ENCODE measurements around the gene FUT1.
"Not testable (repeated sequence)": the region's sequence is repeated elsewhere in the genome, so short reads cannot be mapped to it uniquely, and the experiment has no call there.

The FUT1 gene

DNA sequence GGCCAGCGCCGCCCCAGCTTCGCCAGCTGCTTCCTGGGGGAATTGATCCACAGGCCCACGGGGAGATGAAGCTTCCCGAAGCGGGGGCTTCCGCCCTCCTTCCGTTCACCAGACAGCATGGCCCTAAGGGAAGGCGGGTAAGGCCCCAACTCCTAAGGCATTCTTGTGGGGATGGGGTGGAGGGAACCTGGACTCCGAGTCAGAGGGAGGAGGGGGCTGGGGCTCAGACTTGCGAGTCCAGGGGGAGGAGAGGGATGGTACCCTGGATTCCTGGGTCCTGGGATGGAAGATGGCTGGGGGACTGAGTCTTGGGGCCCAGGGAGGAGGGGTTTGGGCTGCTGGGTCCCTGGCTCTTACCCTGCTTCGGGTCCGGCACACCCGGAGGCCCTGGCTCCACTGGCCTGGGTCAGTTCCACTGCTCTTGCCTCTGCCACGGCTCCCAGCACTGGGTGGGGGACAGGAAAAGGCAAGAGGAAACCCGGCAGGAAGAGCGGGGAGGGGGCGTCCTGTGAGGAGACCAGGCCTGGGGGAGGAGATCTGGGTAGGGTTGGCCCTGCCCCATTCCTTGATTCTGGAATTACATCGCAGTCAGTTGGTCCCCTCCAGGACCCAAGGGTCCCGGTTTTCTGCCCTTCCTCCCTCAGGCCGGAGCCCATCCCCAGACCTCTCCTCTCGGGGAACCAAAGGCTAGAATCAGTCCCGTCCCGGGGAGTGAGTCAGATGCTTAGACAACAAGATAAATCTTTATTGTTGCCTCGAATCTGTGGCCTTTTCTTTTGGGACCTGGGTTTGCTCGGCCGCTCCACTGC, 12.1 kb downstream of the FUT1 start, which contains the start of gene RASIP1:
TSS of gene RASIP1 (minus strand) at position 447 of the 809 bp plus-strand sequence. CDS start at position 119, 328 bp downstream.
- no peak for DNase-seq

DNA sequence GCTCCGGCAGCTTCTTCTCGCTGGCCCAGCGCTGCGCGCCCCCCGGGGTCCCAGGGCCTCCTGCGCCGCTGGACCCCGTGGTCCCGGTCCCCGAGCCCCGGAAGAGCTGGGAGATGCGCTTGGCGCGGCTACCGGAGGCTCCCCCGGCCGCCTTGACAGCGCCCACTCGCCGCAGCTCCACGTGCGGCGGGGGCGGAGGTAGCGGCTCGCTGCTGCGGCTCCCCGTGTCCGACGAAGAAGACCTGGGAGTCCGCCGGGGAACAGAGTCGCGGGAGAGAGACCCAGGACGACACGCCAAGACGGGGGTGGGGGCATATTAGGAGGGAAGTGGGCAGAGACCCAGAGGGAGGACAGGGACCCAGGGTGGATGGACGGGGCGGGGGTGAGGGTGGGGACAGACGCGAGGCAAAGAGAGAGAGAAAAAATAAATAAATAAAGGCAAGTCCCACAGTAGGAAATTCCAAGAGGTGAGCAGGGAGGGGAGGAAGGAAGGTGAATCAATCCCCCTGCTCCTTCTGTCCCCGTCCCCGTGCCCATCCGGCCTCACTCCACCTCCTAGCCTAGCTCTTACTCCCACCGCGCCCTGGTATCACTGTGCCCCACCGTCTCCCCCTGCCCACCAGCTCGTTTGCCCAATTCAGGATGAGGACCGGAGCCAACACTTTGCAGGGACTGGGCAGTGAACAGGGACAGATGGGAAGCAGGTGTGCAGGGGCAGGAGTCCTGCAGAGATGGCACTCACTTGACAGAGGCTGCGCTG, 12.9 kb downstream of the FUT1 start:
- no peak for DNase-seq

DNA sequence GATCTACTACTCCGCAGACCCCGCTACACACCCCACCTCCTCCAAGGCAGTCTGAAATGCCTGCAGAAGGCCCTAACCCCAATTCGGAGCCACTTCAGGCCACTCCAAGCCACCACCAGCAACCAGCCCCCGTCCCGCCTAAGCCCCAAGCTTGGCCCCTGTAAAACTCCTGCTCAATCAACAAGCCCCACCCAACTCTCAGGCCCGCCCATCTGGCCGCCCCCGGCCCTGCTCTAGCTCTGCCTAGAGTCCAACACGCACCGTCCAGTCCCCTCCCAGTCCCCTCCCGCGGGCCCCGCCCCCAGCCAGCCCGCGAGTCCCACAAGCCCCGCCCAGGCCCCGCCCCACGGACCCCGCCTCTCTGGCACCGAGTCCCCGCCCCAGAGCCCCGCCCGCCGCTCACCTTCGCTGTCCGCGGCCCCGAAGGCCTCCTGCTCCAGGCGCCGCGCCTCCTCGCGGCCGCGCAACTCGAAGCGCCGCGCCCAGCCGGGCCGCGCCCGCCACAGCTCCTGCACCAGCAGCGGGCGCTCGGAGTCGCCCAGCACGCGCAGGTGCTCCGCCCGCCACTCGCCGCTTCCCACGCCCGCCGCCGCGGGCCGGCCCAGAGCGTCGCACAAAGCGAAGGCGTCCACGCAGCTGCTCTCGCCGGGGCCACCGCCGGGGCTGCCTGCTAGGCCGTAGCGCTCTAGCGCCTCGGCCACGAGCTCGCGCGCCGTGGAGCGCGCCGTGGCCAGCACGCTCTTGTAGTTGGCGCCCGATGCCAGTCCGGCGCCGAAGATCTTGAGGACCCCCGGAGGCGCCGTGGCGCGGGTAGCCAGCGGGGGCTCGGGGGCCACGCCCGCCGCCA, 13.7 kb downstream of the FUT1 start:
- peak; percentile 93 for DNase-seq

DNA sequence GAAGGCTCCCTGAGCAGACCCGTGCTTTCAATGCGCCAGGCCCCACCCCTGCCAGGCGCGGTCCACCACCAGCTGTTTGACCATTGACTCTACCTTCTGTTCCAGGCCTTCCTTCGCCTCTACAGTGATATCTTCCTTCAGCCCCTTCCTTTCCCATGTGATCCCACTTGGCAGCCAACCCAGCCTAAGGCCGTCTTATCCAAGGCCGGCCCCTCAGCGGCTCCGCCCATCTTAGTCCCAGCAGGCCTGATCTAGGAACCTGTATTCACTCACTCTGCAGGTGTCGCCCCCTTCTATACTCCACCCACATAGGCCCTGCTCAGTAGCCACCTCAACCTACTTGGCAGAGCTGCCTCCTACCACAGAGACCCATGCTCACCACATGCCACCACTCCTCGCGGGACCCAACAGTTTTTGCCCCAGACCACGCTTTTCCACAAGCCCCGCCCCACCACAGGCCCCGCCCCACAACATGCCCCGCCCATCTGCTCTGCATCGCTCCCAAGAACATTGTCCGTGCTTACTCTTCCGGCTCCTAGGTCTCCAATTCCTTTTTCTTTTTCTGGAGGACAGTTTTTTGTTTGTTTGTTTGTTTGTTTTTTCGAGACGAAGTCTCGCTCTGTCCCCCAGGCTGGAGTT, 15.0 kb downstream of the FUT1 start:
- DNase-seq, result peak; percentile 30

DNA sequence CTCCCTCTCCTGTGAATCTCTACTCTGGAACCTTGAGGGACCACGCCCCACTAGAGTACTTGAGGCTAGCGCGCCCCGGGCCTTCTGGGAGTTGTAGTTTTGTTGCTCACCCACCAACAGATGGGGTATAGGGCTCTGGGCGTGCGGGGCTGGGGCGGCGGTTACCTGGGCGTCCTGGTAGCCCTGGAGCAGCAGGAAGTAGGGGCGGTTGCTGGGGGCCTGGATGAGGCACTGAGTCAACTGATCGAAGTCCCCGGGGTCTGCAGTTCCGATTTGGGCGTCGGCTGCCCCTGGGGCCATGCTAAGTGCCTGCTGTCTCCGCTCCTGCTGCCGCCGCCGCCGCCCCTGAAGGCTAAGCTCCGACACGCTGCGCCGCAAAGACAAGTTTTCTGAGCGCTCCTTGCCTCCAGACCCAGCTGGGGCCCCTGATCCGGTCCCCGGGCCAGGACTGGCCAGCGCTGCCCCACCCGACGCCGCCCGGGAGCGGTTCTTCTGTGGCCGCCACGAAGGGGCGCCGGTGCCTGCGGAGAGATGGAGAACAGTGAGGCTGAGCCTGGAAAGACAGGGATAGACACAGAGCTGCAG, 17.3 kb downstream of the FUT1 start:
- DNase-seq, result no peak

DNA sequence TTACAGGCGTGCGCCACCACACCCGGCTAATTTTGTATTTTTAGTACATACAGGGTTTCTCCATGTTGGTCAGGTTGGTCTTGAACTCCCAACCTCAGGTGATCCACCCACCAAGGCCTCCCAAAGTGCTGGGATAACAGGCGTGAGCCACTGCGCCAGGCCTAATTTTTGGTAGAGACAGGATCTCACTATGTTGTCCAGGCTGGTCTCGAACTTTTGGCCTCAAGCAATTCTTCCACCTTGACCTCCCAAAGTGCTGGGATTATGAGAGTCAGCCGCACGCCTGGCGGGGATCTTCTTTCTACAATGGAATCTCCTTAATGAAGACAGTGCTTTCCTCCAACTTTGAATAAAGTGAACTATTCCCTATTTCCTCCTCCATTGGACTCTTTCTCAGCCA, 17.8 kb downstream of the FUT1 start:
- DNase-seq, result no peak

DNA sequence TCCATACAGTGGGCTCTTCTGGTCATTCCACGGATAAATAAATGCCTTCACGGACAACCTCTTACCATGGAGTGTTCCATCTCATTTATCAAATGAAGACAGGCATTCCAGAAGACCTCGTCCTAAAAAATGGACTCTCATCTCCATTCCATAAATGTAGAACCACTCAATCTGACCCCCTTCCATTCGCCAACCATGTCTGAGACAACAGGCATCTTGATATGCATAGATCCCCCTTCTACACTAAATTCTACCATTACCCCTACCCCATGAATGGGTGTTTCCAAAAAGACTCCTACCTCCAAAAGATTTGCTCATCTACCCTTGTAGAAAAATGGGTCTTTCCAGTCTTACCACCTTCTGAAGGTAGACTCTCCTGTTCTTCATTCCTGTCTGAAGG, 21.0 kb downstream of the FUT1 start:
- DNase-seq, result no peak

DNA sequence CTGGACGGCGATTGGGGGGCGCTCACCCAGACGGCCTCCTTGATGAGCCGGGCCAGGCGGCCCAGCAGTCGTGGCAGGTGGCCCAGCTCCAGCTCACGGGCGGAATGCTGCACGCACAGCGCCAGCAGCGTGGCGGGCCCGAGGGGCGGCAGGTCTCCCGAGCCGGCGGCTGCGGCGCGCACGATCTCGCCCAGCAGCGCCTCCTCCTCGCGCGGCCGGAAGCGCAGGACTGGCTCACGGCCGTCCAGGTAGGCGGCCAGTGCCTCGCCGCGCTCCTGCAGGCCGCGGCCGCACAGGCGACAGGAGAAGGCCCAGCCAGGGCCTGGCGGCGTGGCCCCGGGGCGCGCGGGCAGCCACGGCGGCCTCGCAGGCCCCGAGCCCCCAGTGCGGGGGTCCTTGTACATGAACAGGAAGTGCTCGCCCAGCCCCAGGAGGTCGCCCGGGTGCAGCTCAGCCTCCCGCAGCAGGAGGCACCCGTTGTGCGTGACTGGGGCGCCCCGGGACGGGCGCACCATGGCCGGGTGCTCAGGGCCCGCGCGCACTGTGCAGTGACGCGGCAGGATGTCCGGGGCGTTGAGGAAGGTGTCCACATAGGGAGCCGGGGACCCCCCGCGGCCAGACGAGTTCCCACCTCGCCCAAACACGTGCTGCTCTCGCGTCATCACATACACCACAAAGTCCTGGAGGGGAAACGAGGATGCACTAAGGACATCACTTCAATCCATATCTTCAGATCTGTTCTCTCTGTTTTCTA, 23.4 kb downstream of the FUT1 start:
- DNase-seq, result no peak

DNA sequence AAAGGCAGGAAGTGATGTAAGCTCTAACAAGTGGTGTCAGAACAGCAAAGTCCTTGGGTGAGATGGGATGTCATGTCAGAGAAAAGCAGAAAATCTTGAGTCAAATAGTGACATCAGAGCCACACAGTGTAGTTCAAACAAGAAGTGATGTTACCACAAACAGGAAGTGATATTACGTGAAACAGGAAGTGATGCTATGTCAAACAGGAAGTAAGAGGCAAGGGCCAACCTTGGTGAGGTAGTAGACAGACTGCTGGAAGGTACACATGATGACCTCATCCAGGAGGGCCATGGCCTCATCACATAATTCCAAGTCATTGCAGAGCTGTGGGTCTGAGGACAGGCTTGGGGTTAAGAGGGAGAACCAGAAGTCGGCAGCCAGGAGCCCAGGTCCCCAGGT, 25.9 kb downstream of the FUT1 start:
- DNase-seq, result peak; percentile 76

DNA sequence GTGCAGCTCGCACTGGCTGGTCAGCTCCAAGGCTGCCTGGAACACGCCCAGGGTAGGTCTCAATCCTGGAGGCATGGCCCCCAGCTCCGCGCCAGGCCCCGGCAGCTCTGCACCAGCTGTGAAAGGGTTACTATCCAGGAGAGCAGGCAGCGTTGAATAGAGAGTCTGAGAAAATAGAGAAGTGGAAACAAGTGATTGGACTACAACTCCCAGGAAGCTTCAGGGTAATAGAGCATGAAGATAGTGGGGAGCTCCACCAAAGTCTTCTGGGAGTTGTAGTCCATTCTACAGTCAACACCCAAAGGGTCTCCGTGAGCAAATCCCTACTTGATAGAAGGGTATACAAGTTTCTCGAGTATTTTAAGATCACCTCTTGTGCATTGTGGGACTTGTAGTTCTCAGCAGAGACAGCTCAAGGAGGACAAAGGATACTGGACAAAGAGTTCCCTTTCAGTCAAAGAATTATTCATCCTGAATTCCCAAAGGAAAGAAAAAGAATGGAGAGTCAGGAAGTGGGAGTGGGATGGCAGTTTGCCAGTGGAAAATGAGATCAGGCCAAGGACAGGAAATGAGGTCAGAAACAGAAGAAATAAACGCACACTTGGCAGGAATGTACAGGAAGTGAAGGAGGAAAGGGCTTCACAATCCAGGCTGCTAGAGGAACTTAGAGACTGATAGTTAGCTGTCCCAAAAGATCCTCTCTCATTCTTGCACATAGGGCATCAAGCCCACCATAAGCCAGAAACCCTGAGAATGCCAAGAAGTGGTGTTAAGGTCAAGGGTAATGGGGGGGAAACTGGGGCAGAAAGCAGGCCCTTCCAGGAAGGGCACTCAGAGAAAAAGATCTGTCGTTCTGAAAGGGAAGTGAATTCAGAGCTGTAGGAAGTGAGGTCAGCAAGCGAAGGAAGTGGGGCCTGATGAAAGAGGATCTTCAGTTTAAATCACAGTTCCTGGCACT, 27.4 kb downstream of the FUT1 start:
- DNase-seq, result peak; percentile 72

DNA sequence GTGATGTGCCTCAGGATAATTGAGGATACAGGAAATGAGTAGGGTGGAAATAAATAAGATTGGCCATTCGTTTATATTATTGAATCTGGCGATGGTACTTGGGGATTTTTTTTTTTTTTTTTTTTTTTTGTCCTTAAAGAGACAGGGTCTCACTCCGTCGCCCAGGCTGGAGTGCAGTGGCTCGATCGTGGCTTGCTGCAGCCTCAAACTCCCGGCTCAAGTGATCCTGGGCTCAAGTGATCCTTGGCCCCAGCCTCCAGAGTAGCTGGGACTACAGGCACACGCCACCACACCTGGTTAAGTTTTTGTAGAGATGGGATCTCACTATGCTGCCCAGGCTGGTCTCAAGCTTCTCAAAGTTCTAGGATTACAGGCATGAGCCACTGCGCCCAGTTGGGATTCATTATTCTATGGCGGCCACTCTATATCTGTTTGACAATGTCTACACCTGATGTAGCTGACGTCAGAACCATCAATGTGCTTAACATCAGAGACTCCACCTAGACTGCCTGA, 30.2 kb downstream of the FUT1 start:
- no peak for DNase-seq

DNA sequence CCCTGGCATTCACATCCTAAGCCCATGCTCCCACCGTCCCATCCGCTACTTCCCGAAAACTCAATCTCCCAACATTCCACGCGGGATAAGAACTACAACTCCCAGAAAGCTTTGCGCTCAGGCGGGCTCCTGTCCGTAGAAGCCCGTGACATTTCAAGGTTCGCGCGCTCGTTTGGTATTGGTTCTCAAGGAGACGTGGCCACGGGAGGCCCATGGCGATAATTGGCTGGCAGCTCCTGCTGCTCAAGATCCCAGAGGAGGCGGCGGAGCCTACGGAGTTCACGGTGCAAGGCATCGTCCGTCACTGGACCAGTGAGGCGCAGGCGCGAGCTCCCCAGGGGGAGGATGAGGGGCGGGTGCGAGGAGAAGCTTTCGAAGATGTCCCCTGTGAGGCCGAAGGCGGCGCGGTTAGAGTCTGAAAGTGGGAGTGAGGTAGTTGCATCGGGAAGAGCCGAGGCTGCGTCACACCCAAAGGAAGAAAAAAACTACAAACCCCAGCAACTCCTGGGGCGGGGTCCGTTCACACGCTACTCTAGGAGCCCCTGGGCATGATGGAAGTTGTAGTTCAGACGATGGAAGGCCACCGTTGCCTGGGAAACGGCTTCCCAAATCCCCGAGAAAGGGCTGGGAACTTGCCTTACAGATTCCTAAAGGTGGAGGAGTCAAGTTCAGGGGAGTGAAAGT, 31.7 kb downstream of the FUT1 start:
- DNase-seq, result peak; percentile 95

DNA sequence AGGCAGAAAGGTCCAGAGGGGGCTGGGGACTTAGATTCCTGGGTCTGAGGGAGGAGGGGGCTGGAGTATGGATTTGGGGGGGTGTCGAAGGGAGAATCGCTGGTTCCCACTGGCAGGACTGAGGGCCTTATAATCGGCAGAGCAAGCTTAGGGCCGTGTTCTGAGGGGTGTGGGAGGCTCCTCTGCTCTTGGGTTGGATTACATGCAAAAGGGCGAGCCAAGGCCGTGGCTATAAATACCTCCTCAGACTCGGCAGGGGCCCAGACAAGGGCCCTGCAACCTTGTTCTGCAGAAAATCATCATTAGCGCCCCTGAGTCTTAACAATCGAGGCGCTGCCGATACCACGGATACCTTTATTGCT, 32.2 kb downstream of the FUT1 start:
- DNase-seq, result no peak

DNA sequence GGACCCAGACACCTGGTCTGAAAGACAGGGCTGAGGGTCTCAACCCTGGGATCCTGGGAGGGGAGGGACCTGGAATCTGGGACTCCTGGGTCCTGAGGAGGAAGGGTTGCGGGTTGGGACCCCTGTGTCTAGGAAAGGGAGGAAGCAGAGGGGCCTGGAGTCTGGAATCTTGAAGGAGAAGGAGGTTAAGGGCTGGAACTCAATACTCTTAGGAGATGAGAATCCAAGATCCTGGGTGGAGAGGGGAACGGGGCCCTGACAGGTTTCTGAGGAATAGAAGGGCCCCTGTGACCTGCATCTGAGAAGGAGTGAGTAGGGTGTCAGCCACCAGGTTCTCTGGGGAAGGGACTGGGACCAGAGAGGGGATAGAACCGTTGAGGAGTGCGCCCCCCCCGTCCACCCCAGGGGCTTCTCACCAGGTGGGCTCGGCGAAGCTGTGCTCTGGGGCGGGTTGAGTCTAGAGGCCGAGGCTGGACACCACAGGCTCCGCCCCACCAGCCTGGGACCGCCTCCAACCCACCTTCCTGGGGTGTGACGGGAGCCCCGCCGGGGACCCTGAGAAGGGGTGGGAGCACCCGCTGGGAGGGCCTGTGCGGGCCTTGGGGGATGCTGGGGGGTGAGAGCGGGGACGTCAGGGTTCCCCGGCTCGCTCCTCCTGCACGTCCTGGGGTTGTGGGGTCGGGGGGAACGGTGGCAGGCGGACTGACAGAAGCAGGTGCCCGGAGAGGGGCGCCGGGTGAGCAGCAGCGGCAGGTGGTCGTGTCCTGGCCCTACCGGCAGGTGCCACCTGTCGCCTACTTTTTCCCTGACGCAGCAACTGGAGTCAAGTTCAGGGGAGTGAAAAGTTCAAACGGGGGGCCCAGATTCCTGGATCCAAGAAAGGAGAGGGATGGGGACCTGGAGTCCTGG, 32.9 kb downstream of the FUT1 start, which contains the start of gene MAMSTR:
TSS of gene MAMSTR (minus strand) at position 463 of the 909 bp plus-strand sequence. CDS start 694 bp downstream, outside the sequence.
- DNase-seq, result no peak

DNA sequence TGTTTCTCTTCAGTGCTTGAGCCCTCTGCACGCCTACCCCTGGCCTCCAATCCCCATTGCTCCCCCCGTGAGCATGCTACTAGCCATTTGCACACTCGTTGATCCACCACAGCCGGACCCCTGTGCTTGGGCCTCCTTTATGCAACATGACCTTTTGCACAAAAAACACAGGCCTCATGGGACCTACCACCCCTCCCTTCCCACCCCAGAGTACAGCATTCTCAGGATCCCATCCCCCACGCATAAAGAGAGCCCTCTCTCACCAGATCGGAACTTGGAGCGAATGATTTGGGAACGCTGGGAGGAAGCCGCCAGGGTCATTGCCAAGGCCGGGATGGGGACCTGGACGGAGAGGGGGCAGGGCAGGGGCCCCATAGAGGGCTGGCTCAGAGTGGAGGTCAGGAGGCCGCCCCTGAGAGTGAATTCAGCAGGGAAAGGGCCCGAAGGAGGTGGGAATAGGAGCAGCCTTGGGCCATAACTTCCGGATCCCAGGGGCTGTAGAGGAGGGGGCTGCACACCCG, 33.7 kb downstream of the FUT1 start:
- DNase-seq, result no peak

DNA sequence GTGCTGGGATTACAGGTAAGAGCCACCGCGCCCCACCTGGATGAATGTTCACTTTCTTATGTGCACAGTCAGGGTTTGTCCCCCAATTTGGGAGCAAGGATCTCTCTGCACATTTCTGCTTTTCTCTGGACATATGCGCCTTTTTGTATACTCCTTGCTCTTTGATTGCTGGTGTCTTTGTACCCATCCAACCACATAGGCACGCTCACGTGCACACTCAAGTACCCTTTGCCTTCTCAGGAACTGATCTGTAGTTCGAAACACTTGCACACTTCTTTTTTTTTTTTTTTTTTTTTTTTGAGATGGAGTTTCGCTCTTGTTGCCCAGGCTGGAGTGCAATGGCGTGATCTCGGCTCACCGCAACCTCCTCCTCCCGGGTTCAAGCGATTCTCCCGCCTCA, 34.3 kb downstream of the FUT1 start:
- not testable (repeated sequence) for DNase-seq

DNA sequence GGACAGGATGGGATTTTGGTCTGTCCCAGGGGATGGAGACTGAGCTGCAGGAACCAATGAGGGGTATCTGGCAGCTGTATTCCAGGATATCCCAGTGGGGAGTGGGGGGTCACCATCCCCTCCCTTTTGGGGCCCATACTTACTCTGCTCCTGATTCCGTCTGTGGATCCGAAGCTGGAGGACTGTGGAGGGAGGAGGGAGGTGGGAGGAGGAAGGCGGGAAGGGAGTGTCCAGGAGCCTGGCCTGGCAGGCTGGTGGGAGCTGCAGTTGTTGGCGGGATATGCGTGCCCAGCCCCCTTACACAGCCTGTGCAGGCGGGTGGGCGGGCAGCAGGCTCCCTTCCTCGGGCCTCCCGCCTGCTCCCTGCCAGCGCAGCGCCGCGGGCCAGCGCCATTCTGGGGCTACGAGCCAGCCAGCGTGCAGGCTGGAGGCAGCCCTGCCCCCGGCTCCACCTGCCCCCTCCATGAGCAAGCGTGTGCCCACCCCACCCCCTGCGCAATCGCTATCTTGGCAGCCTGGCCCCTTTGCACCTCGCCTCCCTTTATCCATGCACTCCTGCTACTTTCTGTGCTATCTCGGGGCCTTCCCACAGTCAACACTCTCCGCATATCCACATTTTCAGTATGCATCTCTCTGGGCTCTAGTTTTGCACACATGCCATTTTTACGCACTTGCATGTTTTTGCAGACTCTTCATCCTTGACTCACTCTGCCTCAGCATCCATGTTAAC, 35.7 kb downstream of the FUT1 start:
- DNase-seq, result no peak

All from CD4-positive, alpha-beta T cell treated with Interleukin-21 for 1 hour (primary cell).